VCaP (cell line): ENCODE measurements around the gene PBX3.

ENCODE experiments used
- H3K27ac ChIP-seq: fragments of 450-650 bp; 2 replicates; pipeline ENCODE4 v1.5.1; 2017
- CTCF ChIP-seq: fragments of 450-650 bp; conservative IDR thresholded peaks from 2 replicates; pipeline ENCODE4 v1.5.1; 2017; ENCODE audit warnings: mild to moderate bottlenecking, moderate library complexity

Gene PBX3

GRCh38 chr9:125797930-125798329 is 50.8 kb downstream of the PBX3 start:
- no peak overlapping the region for H3K27ac ChIP-seq
- TF ChIP-seq CTCF = no peak

GRCh38 chr9:125803526-125803925 is 56.4 kb downstream of the PBX3 start:
- no peak overlapping the region for H3K27ac ChIP-seq
- TF ChIP-seq CTCF = no peak

GRCh38 chr9:125805057-125805456 is 57.9 kb downstream of the PBX3 start:
- no peak overlapping the region for H3K27ac ChIP-seq
- TF ChIP-seq CTCF = no peak

- H3K27ac ChIP-seq = no peak overlapping the region
- no peak for TF ChIP-seq CTCF
These were observed 58.4 kb downstream of the PBX3 start for GRCh38 chr9:125805586-125805985.

- H3K27ac ChIP-seq = no peak overlapping the region
- TF ChIP-seq CTCF = no peak
These were observed 59.9 kb downstream of the PBX3 start for GRCh38 chr9:125807079-125807478.

- H3K27ac ChIP-seq = no peak overlapping the region
- no peak for TF ChIP-seq CTCF
These were observed 63.0 kb downstream of the PBX3 start for GRCh38 chr9:125810161-125810560.

- TF ChIP-seq CTCF = no peak
- no peak overlapping the region for H3K27ac ChIP-seq
These were observed 63.8 kb downstream of the PBX3 start for GRCh38 chr9:125811002-125811401.

GRCh38 chr9:125812403-125812802 is 65.2 kb downstream of the PBX3 start:
- no peak for TF ChIP-seq CTCF
- no peak overlapping the region for H3K27ac ChIP-seq
